ENCODE results near the gene MED8.
"Not testable (repeated sequence)": the region's sequence is repeated elsewhere in the genome, so short reads cannot be mapped to it uniquely, and the experiment has no call there.

MED8 gene

GRCh38 chr1:43426221-43426620, 36.6 kb upstream of the MED8 start:
- DNase-seq (no peak), ATAC-seq (no peak)
- Mint-ChIP-seq H3K27ac (no peak overlapping the region), H3K4me3 (no peak overlapping the region), H3K4me1 (no peaks in the 10 kb centered on the region), H3K27me3 (no peaks in the 10 kb centered on the region), H3K9me3 (no peaks in the 10 kb centered on the region)

- H3K4me3 Mint-ChIP-seq = no peak overlapping the region
- DNase-seq = no peak
- no peak for ATAC-seq
- no peaks in the 10 kb centered on the region for H3K4me1 Mint-ChIP-seq
- no peaks in the 10 kb centered on the region for H3K9me3 Mint-ChIP-seq
- no peaks in the 10 kb centered on the region for H3K27me3 Mint-ChIP-seq
- H3K27ac Mint-ChIP-seq = peak overlapping the region in 1 of 2 donors; percentile 36
Measured at GRCh38 chr1:43425045-43425444, 35.4 kb upstream of the MED8 start.

GRCh38 chr1:43423672-43424550, 34.3 kb upstream of the MED8 start:
- DNase-seq = no peak
- peak; percentile 68 for ATAC-seq

GRCh38 chr1:43422995-43423671, 33.5 kb upstream of the MED8 start:
- Mint-ChIP-seq H3K9me3 (no peaks in the 10 kb centered on the region), H3K4me1 (no peaks in the 10 kb centered on the region), H3K4me3 (no peak overlapping the region), H3K27ac (peak overlapping the region in 1 of 2 donors; percentile 36), H3K27me3 (no peaks in the 10 kb centered on the region)
- DNase-seq (no peak), ATAC-seq (peak; percentile 23)

More at GRCh38 chr1:43423672-43424550, 34.3 kb upstream of the MED8 start:
- no peaks in the 10 kb centered on the region for H3K9me3 Mint-ChIP-seq
- peak overlapping the region; percentile 67 to 82 for H3K27ac Mint-ChIP-seq
- no peaks in the 10 kb centered on the region for H3K4me1 Mint-ChIP-seq
- H3K4me3 Mint-ChIP-seq = no peak overlapping the region
- H3K27me3 Mint-ChIP-seq = no peaks in the 10 kb centered on the region

GRCh38 chr1:43421976-43422750, 32.6 kb upstream of the MED8 start:
- no peaks in the 10 kb centered on the region for H3K4me1 Mint-ChIP-seq
- no peak overlapping the region for H3K4me3 Mint-ChIP-seq
- DNase-seq = no peak
- no peak for ATAC-seq
- no peaks in the 10 kb centered on the region for H3K9me3 Mint-ChIP-seq
- peak overlapping the region in 1 of 2 donors; percentile 96 for H3K27ac Mint-ChIP-seq
- no peaks in the 10 kb centered on the region for H3K27me3 Mint-ChIP-seq

- DNase-seq (no peak), ATAC-seq (peak; percentile 6)
- no peaks in the 10 kb centered on the region for H3K27me3 Mint-ChIP-seq
- H3K27ac Mint-ChIP-seq = peak overlapping the region in 1 of 2 donors; percentile 50
- H3K9me3 Mint-ChIP-seq = no peaks in the 10 kb centered on the region
- no peaks in the 10 kb centered on the region for H3K4me1 Mint-ChIP-seq
- H3K4me3 Mint-ChIP-seq = no peak overlapping the region
Measured at GRCh38 chr1:43421396-43421795, 31.8 kb upstream of the MED8 start.

GRCh38 chr1:43420874-43421273, 31.3 kb upstream of the MED8 start:
- ATAC-seq (no peak), DNase-seq (no peak)
- Mint-ChIP-seq H3K27me3 (no peaks in the 10 kb centered on the region), H3K4me1 (no peaks in the 10 kb centered on the region), H3K9me3 (no peaks in the 10 kb centered on the region), H3K4me3 (no peak overlapping the region), H3K27ac (no peak overlapping the region)

- DNase-seq = no peak
- no peak overlapping the region for H3K27ac Mint-ChIP-seq
- H3K27me3 Mint-ChIP-seq = no peaks in the 10 kb centered on the region
Measured at GRCh38 chr1:43419627-43420425, 30.2 kb upstream of the MED8 start.

GRCh38 chr1:43418858-43419257, 29.3 kb upstream of the MED8 start:
- no peaks in the 10 kb centered on the region for H3K27me3 Mint-ChIP-seq
- no peaks in the 10 kb centered on the region for H3K9me3 Mint-ChIP-seq
- DNase-seq (no peak), ATAC-seq (no peak)
- no peaks in the 10 kb centered on the region for H3K4me1 Mint-ChIP-seq
- H3K4me3 Mint-ChIP-seq = no peak overlapping the region
- H3K27ac Mint-ChIP-seq = no peak overlapping the region

More at GRCh38 chr1:43419627-43420425, 30.2 kb upstream of the MED8 start:
- Mint-ChIP-seq H3K9me3 (no peaks in the 10 kb centered on the region), H3K4me3 (no peak overlapping the region), H3K4me1 (no peaks in the 10 kb centered on the region)
- ATAC-seq = no peak

- no peak for DNase-seq
- Mint-ChIP-seq H3K4me1 (no peaks in the 10 kb centered on the region), H3K27me3 (no peaks in the 10 kb centered on the region), H3K9me3 (no peaks in the 10 kb centered on the region), H3K4me3 (no peak overlapping the region), H3K27ac (no peak overlapping the region)
- ATAC-seq = no peak
Measured at GRCh38 chr1:43415901-43416300, 26.3 kb upstream of the MED8 start.

- no peak overlapping the region for H3K27ac Mint-ChIP-seq
- no peak overlapping the region for H3K4me3 Mint-ChIP-seq
- ATAC-seq (peak; percentile 97), DNase-seq (peak; percentile 64 to 66)
- H3K4me1 Mint-ChIP-seq = no peaks in the 10 kb centered on the region
- H3K9me3 Mint-ChIP-seq = no peaks in the 10 kb centered on the region
- H3K27me3 Mint-ChIP-seq = no peaks in the 10 kb centered on the region
Measured at GRCh38 chr1:43414634-43415223, 25.1 kb upstream of the MED8 start.

GRCh38 chr1:43413426-43413825, 23.8 kb upstream of the MED8 start:
- not testable (repeated sequence) for H3K4me3 Mint-ChIP-seq, H3K4me1 Mint-ChIP-seq, ATAC-seq, DNase-seq, H3K9me3 Mint-ChIP-seq, H3K27me3 Mint-ChIP-seq, H3K27ac Mint-ChIP-seq

GRCh38 chr1:43410571-43410970, 21.0 kb upstream of the MED8 start:
- ATAC-seq (no peak), DNase-seq (no peak)
- no peaks in the 10 kb centered on the region for H3K9me3 Mint-ChIP-seq
- no peak overlapping the region for H3K27ac Mint-ChIP-seq
- no peaks in the 10 kb centered on the region for H3K27me3 Mint-ChIP-seq
- H3K4me1 Mint-ChIP-seq = no peaks in the 10 kb centered on the region
- H3K4me3 Mint-ChIP-seq = no peak overlapping the region

- no peaks in the 10 kb centered on the region for H3K27me3 Mint-ChIP-seq
- peaks cover 12% of the 10 kb centered on the region for H3K4me1 Mint-ChIP-seq
- DNase-seq = no peak
- no peaks in the 10 kb centered on the region for H3K9me3 Mint-ChIP-seq
- H3K27ac Mint-ChIP-seq = peak overlapping the region; percentile 43 to 49
- ATAC-seq = no peak
- H3K4me3 Mint-ChIP-seq = no peak overlapping the region
Measured at GRCh38 chr1:43405876-43406234, 16.3 kb upstream of the MED8 start.
